A549 (cell line): Measurements from ENCODE around the gene TPM2.

Experiments
- CTCF ChIP-seq: fragments of >200 bp; sonication (Bioruptor Twin); formaldehyde crosslinking; IDR thresholded peaks from 3 replicates; pipeline ENCODE4 v1.5.1; 2016
- FOSL2 ChIP-seq, 2 experiments: fragments of 450-650 bp in 1 of 2; fragments of >200 bp in 1 of 2; sonication (Bioruptor Twin) in 1 of 2; formaldehyde crosslinking; IDR thresholded peaks; 2 replicates each; pipeline versions ENCODE4 v1.5.0 to v1.6.1; 2016 to 2020; ENCODE audit warnings: mild to moderate bottlenecking in 1 of 2, moderate library complexity in 1 of 2
- HOXB13 ChIP-seq: fragments of 250-450 bp; sonication (Bioruptor Pico); IDR thresholded peaks from 2 replicates; pipeline ENCODE4 v1.5.0; 2020; ENCODE audit warnings: low read depth, mild to moderate bottlenecking, moderate library complexity
- MAFK ChIP-seq: fragments of 450-650 bp; IDR thresholded peaks from 2 replicates; pipeline ENCODE4 v1.6.1; 2014; ENCODE audit not compliant: partially characterized antibody
- NR3C1 ChIP-seq: fragments of >200 bp; sonication (Bioruptor Twin); formaldehyde crosslinking; IDR thresholded peaks from 3 replicates; pipeline ENCODE4 v1.6.1; 2017
- POLR2A ChIP-seq: IDR thresholded peaks from 2 replicates; pipeline ENCODE4 v1.6.1; 2012; ENCODE audit warnings: mild to moderate bottlenecking, low read length
- RCOR1 ChIP-seq: fragments of 150-350 bp; IDR thresholded peaks from 2 replicates; pipeline ENCODE4 v1.6.1; 2014; ENCODE audit warnings: antibody characterized with exemption, low read length, low read depth
- RFX5 ChIP-seq: fragments of 450-650 bp; IDR thresholded peaks from 2 replicates; pipeline ENCODE4 v1.7.1; 2014; ENCODE audit warnings: antibody characterized with exemption, mild to moderate bottlenecking, moderate library complexity
- ZFP36 ChIP-seq: fragments of 450-650 bp; IDR thresholded peaks from 2 replicates; pipeline ENCODE4 v1.6.1; 2014; ENCODE audit warnings: borderline replicate concordance; ENCODE audit not compliant: partially characterized antibody

- no peak for TF ChIP-seq CTCF
- TF ChIP-seq HOXB13: no peak
- TF ChIP-seq RCOR1: no peak
- no peak for TF ChIP-seq NR3C1
- no peak for TF ChIP-seq POLR2A
- TF ChIP-seq RFX5: peak; percentile 97
- TF ChIP-seq ZFP36: no peak
- no peak for TF ChIP-seq FOSL2 (IDR thresholded peaks at IDR 0.05)
- no peak for TF ChIP-seq FOSL2 (CRISPR knock-in tag; IDR thresholded peaks at IDR 0.05)
- TF ChIP-seq MAFK: no peak
Measured at GRCh38 chr9:35726931-35727330, 37.2 kb upstream of the TPM2 start.
